NCI-H146 (cell line): ENCODE data around the gene MAN1C1.
A peak's percentile ranks its signal among the peaks of the same experiment; 100 is the strongest.

Source experiments
- DNase-seq: peaks from one replicate; lab custom pipeline; 2025; lab: John Stamatoyannopoulos, UW

MAN1C1 gene

GRCh38 chr1:25765136-25765922 lies 148.7 kb downstream of the MAN1C1 start:
- DNase-seq: no peak

- DNase-seq: peak; percentile 81
These were observed 149.5 kb downstream of the MAN1C1 start for GRCh38 chr1:25765923-25766589.

- DNase-seq: no peak
These were observed 150.3 kb downstream of the MAN1C1 start for GRCh38 chr1:25766721-25767436.

DNA sequence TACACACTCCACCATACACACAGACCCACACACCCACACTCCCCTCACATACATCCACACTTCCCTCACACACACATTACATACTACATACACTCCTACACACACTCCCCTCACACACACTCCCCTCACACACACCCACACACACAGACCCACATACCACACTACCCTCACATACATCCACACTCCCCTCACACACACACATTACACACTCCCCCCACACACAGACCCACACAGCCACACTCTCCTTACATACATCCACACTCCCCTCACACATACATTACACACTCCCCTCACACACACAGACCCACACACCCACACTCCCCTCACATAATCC lies 150.8 kb downstream of the MAN1C1 start:
- no peak for DNase-seq

GRCh38 chr1:25768999-25769398 lies 152.4 kb downstream of the MAN1C1 start:
- no peak for DNase-seq

DNA sequence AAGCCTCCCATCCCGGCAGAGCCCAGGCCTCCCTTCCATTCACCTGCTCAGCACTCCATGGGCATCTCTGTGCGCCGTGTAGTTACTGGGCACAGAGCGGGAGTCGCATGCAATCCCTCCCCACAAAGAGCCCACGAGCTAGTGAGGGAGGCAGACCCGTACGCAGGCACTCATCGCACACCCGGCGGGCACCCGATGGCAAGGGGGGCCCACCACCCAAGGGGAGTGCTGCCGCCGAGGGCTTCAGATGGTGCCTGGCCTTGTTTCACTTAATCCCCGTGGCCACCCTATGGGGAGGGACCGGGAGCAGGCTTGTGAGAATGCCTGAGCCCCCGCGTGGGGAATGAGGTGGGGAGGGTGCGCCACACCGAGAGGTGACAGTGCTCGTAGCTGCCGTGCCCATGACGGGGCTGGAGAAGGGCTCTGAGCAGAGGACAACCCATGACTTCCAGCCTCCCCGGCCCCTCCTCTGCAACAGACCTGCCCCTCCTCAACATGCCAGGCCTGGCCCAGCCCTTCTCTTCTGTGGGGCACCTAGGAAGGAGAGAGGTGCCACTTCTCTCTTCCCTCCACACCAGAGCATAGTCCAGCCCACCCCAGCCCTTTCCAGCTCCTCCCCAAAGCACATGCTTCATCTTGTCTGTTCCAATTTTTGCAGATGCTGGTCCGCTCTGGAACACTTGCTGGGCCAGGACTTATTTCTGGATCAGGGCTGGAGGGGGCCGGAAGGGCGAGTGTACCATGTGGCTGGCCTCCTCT lies 153.2 kb downstream of the MAN1C1 start:
- no peak for DNase-seq

- no peak for DNase-seq
These were observed 154.1 kb downstream of the MAN1C1 start for GRCh38 chr1:25770541-25771220.

- peak; percentile 44 for DNase-seq
These were observed 154.9 kb downstream of the MAN1C1 start for GRCh38 chr1:25771221-25772114.

DNA sequence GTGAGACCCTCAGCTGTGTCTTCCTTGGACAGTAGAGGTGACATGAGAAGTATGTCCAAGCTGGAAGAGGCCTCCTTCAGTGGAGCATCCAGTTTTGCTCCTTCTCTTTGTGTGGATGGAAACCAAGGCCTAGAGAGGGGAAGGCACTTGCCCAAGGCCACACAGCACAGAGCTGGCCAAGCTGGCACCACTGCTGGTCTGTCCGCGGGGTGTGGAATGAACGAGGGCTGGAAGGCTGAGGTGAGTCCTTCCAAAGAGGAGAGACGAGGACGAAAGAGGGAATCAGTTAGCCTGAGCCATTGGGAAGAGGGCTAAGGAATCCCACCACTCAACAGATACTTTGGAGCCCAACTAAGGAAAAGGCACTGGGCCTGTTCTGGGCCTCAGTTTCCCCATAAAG lies 155.6 kb downstream of the MAN1C1 start:
- no peak for DNase-seq

- DNase-seq: no peak
These were observed 156.2 kb downstream of the MAN1C1 start for GRCh38 chr1:25772692-25773245.

DNA sequence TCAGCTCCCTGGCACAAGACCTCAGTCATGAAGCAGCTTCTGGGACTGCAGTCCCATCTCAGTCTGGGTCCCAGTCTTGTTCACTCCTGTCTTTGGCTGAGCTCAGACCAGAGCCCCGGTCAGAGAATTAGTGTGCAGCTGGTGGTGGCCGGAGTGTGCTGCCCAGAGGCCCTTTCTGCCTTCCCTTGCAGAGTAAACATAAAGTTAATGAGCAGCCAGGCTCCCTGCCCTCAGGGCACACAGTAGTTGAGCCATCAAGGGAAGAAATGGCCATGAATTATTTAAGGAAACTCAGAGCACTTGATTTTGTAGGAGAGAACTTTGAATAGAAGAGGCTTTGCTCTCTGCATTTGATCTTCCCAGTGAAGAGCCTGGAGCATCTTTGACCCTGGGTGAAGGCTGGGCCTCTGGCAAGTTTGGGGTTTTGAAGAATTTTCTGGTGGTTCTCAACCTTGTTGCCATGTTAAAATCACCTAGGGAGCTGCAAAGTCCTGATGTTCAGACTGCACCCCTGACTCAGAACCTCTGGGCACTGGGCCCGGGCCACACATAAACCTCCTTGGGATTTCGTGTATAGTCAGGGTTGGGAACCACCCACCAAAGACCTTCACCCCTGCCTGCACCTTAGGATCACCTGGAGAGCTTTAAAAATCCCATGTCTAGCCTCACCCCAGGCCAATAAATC lies 157.0 kb downstream of the MAN1C1 start:
- peak; percentile 81 for DNase-seq

DNA sequence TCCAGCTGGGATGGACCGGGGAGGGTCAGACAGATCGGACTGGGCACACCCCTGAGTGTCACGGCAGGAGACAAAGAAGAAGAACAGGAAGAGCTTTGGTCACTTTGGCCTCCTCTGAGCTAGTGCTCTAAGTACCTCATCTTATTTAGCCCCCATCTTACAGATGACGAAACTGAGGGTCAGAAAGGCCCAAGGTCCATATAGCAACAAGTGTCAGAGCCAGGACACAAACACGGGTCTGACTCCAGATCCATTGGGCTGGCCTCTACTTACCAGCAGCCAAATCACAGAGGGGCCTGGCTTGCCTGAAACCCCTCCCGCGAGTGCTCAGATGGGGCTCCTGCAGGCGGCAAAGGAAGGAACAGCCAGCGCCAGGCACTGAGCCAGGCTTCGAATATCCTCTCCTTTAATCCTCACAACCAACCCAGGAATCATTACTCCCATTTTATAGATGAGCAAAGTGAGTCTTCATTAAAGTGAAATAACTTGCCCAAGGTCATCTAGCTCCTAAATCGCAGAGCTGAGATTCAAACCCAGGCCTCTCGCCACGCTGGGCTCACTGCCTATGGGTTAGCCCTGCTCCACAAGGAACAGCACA lies 157.7 kb downstream of the MAN1C1 start:
- no peak for DNase-seq

DNA sequence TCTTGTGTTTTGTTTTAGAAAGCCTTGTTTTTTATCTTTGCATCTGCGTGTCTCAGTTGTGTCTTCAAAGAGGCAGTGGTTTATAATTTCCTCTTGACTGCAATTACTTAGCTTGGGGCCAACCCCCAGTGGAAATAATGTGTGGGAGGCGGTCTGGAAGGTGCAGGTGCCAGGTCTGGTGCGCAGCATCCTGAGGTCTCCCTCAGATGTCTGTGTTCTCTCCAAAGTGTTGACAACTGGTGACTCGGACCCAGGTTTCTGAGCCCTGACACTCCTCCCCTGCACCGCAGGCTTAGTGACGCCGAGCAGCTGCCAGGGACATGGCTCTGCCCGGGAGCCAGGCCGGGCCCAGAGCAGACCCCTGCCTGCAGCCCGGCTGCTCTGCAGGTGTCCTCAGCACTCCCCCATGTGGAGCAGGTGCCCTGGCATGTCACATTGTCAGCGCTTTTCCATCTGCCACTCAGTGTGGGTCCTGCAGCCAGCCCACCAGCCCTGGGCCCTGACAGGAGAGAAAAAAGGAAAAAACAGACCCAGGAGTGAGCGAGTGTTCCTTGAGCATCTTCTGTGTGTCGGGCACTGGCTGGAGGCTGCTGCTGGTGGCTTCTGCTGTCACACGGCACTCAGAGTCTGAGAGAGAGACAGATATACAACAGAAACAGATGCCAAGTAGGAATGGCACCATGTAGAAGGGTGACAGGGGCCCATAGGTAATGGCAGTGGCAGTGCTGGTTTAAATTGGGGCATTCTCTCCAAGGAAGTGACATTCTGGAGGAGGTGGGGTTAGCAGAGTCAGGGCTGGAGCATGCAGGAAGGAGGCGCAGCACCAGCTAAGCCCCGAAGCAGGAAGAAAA lies 158.6 kb downstream of the MAN1C1 start:
- peak; percentile 66 for DNase-seq

DNA sequence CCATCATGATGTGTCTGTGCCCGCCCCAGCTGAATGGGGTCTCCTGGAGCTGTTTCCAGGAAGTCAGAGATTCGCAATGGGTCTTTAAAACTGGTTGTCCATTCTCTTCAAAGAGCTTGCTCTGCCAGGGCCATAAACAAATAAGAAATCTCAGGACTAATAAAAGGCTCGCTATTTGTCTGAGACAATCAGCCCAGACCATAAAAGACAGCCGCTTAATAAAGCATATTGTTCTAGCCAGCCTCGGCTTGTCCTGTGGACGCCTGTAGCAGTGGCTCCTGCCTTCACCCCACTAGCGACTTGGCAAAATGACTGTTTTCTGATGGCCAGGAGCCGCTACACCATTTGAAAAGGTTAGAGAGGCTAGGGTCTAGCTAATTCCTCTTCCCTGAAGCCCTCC lies 162.8 kb downstream of the MAN1C1 start:
- no peak for DNase-seq

DNA sequence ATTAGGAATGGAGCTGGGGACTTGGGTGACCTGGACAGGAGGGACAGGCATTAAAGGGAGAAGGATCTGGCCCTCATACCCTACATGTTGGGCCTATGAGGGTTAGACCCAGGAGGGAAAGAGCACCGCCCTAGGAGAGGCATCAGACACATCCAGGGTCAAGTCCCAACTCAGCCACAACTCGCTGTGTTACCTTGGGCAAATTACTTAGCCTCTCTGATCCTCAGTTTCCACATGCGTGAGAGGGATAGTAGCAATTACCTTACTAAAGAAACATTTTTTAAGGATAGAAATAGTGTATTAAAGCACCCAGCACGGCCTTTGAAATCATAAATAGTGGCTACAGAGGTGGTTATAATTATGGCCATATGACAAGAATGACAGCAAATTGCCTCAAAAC lies 163.3 kb downstream of the MAN1C1 start:
- no peak for DNase-seq

- DNase-seq: no peak
These were observed 163.9 kb downstream of the MAN1C1 start for GRCh38 chr1:25780318-25781129.

DNA sequence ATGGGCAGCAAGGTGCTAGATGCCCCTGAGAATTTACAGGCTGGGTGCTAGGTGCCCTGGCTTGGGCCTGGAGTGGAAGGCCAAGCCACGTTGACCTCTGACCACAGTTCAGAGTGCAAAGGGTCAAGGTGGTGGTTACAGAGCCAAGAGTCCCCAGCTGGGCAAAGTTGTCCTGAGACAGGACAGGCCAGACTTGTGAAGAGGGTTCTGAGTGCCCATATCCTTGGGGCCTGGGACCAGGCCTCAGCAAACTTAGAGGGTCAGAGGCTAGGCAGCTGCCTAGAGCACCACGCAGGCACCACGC lies 164.5 kb downstream of the MAN1C1 start:
- no peak for DNase-seq
